ENCODE results near the gene NR1I3. TPM values are rescaled to one million over a fixed set of nuclear protein-coding genes. Genes with fewer than 3 reads are reported as not detected.
A peak's percentile ranks its signal among the peaks of the same experiment; 100 is the strongest.
"Not testable (repeated sequence)": the region's sequence is repeated elsewhere in the genome, so short reads cannot be mapped to it uniquely, and the experiment has no call there.

Gene NR1I3
- total RNA-seq (2014; rRNA removed; shearing (Covaris generic)), result not detected in 2 replicates

DNA sequence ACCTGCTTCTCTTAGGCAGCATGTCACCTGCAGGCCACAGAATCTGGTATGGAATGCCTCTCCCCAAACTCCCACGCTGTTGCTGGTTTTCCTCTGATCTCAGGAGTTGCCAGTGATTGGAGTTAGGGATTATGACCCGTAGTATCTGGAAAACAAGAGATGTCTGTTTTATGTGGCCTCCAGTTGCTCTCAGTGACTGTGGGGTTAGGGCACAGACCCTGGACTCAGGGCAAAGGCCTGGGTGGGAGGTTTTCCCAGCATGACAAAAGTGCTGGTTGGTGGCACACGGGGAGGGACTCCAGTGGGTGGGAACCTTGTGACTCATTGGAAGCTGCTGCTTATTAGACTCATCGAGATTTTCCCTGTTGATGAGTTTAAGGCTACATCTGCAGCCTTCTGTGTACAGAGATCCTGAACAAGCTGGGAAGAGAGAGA, at the start of gene NR1I3:
Gene NR1I3 (minus strand): TSS at position 165 of the 435 bp plus-strand sequence. CDS start 1,638 bp downstream, outside the sequence.
- no peak for DNase-seq (ENCODE audit: low read depth)

GRCh38 chr1:161287482-161288054, 49.6 kb upstream of the NR1I3 start:
- DNase-seq (ENCODE audit: low read depth), result no peak

- DNase-seq (ENCODE audit: low read depth), result no peak
Observed at GRCh38 chr1:161285521-161285920, 47.5 kb upstream of the NR1I3 start.

DNA sequence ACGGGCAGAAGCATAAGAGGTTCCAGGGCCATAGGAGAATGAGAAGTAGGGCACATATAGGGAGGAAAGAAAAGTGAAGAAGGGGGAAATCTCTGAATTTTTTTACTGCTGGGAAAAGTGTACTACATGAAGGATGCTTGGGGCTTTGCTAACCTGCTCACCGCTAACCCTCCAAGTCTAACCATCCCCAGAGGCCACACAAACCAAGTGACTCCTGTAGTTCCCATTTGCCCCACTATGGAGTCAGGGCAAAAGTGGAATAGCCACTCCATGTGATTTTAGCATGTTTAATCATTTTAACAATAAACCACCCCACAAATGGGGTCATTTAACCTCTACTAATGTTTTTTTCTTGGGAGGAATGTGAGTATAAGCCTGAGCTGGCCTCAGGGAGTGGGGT, 47.1 kb upstream of the NR1I3 start:
- no peak for DNase-seq (ENCODE audit: low read depth)

DNA sequence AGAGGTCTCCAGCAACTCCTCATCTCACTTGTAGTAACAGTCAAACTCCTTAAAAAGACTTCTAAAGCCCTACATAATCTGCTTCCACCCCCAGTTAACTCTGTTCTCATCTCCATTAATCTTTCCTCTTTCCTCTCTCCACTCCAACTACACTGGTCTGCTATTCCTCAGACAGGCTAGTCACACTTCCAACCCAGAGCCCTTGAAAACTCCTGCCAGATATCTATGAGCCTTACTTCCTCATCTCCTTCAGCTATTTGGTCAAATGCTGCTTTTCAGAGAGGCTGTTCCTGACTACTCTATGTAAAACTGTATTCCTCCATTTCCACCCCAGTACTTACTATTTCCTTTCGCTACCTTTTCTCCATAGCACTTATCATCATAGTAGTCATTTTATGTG, 45.0 kb upstream of the NR1I3 start:
- DNase-seq (ENCODE audit: low read depth), result no peak

GRCh38 chr1:161274874-161275273, 36.9 kb upstream of the NR1I3 start:
- no peak for DNase-seq (ENCODE audit: low read depth)

GRCh38 chr1:161273402-161273801, 35.4 kb upstream of the NR1I3 start:
- no peak for DNase-seq (ENCODE audit: low read depth)

DNA sequence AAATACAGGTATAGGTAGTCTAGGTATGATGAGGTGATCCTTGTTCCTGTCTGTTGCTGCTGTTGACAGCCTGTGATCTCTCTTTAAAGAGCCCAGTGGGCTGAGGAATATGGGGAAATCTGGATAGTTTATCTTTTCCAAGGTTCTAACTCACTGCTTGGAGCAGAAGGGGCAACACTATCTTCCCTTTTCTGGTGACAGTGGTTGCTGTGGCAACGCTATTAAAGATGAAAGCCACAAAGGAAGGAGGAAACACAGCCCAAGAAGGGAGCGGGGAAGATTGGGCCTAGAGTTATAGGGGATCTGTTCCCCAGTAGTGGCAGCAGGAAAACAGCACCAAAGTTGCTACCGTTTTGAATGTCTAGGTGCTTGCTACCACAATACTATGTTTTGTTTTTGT, 29.3 kb upstream of the NR1I3 start:
- DNase-seq (ENCODE audit: low read depth), result no peak

GRCh38 chr1:161266836-161267235, 28.8 kb upstream of the NR1I3 start:
- DNase-seq (ENCODE audit: low read depth), result no peak

DNA sequence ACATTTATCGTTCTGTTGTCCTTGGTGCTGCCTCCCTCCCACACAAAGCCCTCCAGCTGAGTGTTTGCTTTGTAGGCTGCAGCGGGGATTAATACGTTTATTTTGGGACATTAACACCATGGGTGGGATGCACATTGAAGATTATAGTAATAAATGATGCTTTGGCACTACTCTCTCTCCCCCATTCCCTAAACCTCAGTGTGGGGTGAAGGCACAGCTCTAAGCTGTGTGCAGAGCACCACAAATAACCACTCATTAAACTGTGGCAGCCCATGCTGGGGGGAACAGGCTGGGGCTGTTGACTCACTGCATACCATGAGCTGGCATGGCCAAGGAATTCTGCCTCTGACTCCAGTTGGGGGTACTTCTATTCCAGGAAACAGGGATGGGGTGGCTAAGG, 28.2 kb upstream of the NR1I3 start:
- DNase-seq (ENCODE audit: low read depth), result peak; percentile 71

- no peak for DNase-seq (ENCODE audit: low read depth)
Observed at GRCh38 chr1:161265305-161265704, 27.3 kb upstream of the NR1I3 start.

DNA sequence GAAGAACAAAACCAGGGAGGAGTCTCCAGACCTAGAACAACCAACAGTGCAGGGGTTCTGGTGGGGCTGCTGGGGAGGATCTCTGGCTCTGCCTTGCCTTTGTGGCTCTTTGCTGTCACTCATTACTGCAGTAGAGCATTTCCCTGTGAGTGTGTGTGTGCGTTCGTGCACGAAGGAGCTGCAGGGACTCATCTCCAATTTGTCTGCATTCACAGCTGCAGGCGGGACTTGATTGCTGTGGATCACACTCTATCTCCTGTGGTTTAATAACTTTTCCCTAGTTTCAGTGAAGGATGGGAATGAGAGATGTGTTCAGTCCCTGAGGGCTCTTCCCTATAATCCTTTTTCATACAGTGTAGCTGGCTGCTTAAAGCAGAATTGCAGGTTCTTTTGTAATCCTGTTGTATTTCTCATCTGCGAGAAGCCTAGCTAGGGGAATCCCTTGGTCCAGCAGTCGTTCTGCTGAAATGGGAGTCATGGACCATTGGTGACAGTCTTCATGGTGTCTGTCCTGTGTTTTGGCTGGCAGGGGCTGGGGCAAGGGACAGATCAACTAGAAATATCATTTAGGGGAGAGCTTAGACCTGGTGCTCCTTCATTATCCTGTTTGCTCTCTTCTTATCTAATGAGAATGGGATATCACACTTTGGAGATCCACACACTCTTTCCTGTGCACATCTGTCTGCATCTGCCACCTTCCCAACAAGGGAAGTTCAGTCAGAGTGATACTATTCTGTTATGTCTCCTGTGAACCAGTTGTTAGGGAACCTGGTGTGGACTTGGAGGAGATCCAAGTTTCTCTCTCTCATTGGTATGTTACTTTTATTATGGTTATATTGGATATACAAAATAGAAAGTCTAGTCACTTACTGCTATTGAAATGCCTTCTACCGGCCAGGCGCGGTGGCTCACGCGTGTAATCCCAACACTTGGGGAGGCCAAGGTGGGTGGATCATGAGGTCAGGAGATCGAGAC, 23.5 kb upstream of the NR1I3 start:
- DNase-seq (ENCODE audit: low read depth), result no peak

DNA sequence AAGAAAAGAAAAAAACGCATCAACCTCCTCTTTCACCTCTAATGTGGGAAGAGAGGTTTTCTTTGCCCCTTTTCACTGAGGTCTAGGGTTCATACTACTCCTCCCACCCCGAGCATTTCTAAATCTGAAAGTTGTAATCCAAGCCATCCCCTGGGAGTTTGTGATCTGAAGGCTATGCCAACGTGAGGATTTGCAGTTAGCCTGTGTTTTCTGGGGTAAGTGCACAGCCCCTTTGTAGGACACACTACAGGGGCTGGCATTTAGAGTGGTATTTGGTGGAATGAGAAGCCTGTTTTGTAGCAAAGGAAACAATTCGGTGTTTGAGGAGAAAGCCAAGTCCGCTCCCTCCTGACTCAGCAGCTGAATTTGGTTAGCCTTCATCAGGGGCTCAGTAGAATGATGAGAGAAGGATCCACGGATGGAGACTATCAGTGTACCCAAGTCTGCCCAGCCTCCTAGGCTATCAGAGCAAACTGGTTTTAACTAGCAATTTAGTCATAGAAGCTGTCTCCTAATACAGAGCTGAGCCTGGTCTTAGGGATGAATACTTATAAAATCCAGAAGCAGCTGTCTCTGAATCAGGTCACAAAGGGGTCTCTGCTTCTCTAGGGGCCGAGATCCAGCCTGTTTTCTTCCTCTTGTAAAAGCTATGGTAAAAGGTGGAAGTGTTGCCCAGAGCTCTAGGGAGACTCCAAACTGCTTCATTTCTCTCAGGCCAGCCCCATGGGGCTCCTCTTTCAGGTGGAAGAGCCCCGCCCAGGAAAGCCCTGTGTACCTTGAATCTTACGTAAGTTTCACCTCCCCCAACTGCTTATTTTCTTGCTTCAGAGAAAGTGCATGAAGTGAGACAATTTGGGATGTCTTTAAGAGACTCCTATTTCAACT, 22.6 kb upstream of the NR1I3 start:
- no peak for DNase-seq (ENCODE audit: low read depth)

GRCh38 chr1:161259765-161260164, 21.8 kb upstream of the NR1I3 start:
- no peak for DNase-seq (ENCODE audit: low read depth)

DNA sequence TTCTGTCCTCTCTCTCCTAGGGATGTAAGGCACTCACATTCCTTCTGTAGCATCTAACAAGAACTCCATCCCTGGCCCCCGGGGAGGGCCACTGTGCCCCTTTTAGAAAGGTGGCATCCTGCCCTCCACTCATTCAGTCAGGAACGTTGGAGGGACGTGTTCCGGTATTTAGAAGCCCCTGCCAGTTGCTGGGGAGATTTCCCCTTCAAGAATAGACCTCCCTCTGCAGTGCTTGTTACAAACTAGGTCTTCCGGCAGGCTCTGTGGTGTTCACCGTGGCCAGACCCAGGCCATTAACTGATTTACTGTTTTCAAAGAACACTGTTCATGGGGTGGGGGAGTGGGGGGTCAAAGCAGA, 21.3 kb upstream of the NR1I3 start:
- no peak for DNase-seq (ENCODE audit: low read depth)

- peak; percentile 68 for DNase-seq (ENCODE audit: low read depth)
Observed at GRCh38 chr1:161258439-161259344, 20.7 kb upstream of the NR1I3 start, which contains the start of gene PCP4L1. Gene PCP4L1, plus strand, starts transcription at chr1:161258745. Its CDS starts 230 bp downstream, at chr1:161258975.

DNA sequence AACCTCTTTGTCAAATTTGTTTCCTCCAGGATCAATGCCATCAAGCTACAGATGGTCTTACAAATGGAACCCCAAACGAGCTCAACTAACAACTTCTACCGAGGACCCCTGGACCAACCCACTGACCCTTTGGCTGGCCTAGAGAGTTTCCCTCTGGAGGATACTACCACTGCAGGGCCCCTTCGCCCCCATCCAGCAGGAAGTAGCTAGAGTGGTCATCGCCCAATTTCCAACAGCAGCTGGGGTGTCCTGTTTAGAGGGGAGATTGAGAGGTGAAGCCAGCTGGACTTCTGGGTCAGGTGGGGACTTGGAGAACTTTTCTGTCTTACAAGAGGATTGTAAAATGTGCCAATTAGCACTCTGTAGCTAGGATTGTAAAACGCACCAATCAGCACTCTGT, 19.1 kb upstream of the NR1I3 start:
- DNase-seq (ENCODE audit: low read depth), result not testable (repeated sequence)

GRCh38 chr1:161255955-161256520, 18.0 kb upstream of the NR1I3 start:
- not testable (repeated sequence) for DNase-seq (ENCODE audit: low read depth)

- not testable (repeated sequence) for DNase-seq (ENCODE audit: low read depth)
Observed at GRCh38 chr1:161255302-161255701, 17.3 kb upstream of the NR1I3 start.

GRCh38 chr1:161251579-161251978, 13.6 kb upstream of the NR1I3 start:
- no peak for DNase-seq (ENCODE audit: low read depth)

DNA sequence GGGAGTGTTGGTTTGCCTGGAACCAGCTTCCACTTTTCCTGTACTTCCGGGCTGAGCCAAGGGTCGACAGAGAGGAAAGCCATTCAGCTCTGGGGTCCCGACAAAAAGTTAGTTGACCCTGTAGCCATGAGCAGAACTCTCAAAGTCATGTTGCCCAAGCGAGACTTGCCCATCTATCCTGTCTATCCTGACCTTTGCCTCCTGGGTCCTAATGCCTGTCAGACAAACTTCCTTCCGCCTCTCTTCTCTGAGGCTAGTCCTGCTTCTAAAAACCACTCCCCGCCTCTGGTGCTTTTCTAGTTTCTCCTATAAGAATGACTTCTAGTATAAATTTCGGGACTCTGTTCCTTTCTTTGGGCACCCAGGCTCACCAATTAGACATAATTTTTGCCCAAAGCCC, 12.8 kb upstream of the NR1I3 start:
- no peak for DNase-seq (ENCODE audit: low read depth)
